IMR-90 (cell line): ENCODE data around the gene CLDN6. TPM values are rescaled to one million over a fixed set of nuclear protein-coding genes. Genes with fewer than 3 reads are reported as not detected.

Experiments
- ATAC-seq: fragments of 200-7000 bp; cut with Tn5 transposase; 2 replicates; pipeline ENCODE4 v1.9.1; 2020; ENCODE audit warnings: low read depth, mild to moderate bottlenecking, moderate library complexity
- BruUV-seq: library from RNA; stranded (reverse); fragments of 400-500 nt; replicated peaks from 2 replicates; lab custom pipeline; 2021; lab: Mats Ljungman, UMichigan
- CTCF ChIA-PET: fragments of 300-600 bp; formaldehyde crosslinking; extraction: SDS; loops from one replicate; lab custom pipeline; 2021; ENCODE audit warnings: antibody characterized with exemption; lab: Yijun Ruan, JAX
- POLR2A ChIA-PET: fragments of 300-600 bp; sonication (Branson Sonifier 250); formaldehyde crosslinking; loops from one replicate; lab custom pipeline; 2022; ENCODE audit warnings: antibody characterized with exemption; ENCODE audit not compliant: unreplicated experiment; lab: Charles Lee
- DNase-seq: peaks from one replicate; pipeline ENCODE4 v3.0.0; 2013
- H2AFZ ChIP-seq: replicated peaks from 2 replicates; pipeline ENCODE3; 2013; ENCODE audit warnings: low read length, mild to moderate bottlenecking; ENCODE audit not compliant: poor library complexity
- H2AK5ac ChIP-seq: 2 replicates; pipeline ENCODE4 v1.6.1; 2013; ENCODE audit warnings: low read depth, low read length, inconsistent platforms
- H2AK9ac ChIP-seq: replicated peaks from 2 replicates; pipeline ENCODE3; 2013; ENCODE audit warnings: mild to moderate bottlenecking, low read depth, low read length, moderate library complexity; ENCODE audit not compliant: poor library complexity
- H2BK120ac ChIP-seq: 2 replicates; pipeline ENCODE4 v1.6.1; 2013; ENCODE audit warnings: low read depth, low read length, inconsistent platforms
- H2BK15ac ChIP-seq: 3 replicates; pipeline ENCODE4 v1.6.1; 2013; ENCODE audit warnings: low read depth, low read length, inconsistent platforms
- H2BK20ac ChIP-seq: 2 replicates; pipeline ENCODE4 v1.6.1; 2013; ENCODE audit warnings: low read depth, mild to moderate bottlenecking, inconsistent platforms, low read length, moderate library complexity
- H2BK5ac ChIP-seq: 2 replicates; pipeline ENCODE4 v1.6.1; 2013; ENCODE audit warnings: mild to moderate bottlenecking, low read depth, low read length, inconsistent platforms; ENCODE audit not compliant: poor library complexity, severe bottlenecking
- H3K14ac ChIP-seq: replicated peaks from 2 replicates; pipeline ENCODE4 v1.6.1; 2013; ENCODE audit warnings: low read depth, low read length, inconsistent platforms
- H3K18ac ChIP-seq: 2 replicates; pipeline ENCODE4 v1.6.1; 2013; ENCODE audit warnings: low read depth, low read length, control low read depth
- H3K23ac ChIP-seq: 2 replicates; pipeline ENCODE4 v1.6.1; 2013; ENCODE audit warnings: low read depth, low read length, inconsistent platforms
- H3K27ac ChIP-seq: 2 replicates; pipeline ENCODE4 v1.5.1; 2013; ENCODE audit warnings: mild to moderate bottlenecking, control low read depth, low read length; ENCODE audit not compliant: insufficient read depth
- H3K27me3 ChIP-seq: 2 replicates; pipeline ENCODE4 v1.6.1; 2013; ENCODE audit warnings: low read length; ENCODE audit not compliant: control insufficient read depth, insufficient read depth
- H3K36me3 ChIP-seq: 2 replicates; pipeline ENCODE4 v1.6.1; 2013; ENCODE audit warnings: low read length, mixed read lengths; ENCODE audit not compliant: control insufficient read depth, insufficient read depth
- H3K4ac ChIP-seq: 2 replicates; pipeline ENCODE4 v1.6.1; 2013; ENCODE audit warnings: low read depth, low read length, inconsistent platforms
- H3K4me1 ChIP-seq: 2 replicates; pipeline ENCODE4 v1.6.1; 2013; ENCODE audit warnings: low read length, mixed read lengths; ENCODE audit not compliant: control insufficient read depth, insufficient read depth
- H3K4me2 ChIP-seq: 2 replicates; pipeline ENCODE4 v1.6.1; 2013; ENCODE audit warnings: low read depth, mild to moderate bottlenecking, control low read depth, low read length, moderate library complexity
- H3K4me3 ChIP-seq: 2 replicates; pipeline ENCODE4 v1.5.1; 2013; ENCODE audit warnings: low read depth, mild to moderate bottlenecking, control low read depth, low read length, moderate library complexity; ENCODE audit not compliant: insufficient read depth
- H3K56ac ChIP-seq: 2 replicates; pipeline ENCODE4 v1.6.1; 2013; ENCODE audit warnings: low read length, inconsistent platforms; ENCODE audit not compliant: insufficient read depth; ENCODE audit errors: extremely low read depth
- H3K79me1 ChIP-seq, 2 experiments: 2 replicates each; pipeline ENCODE4 v1.6.1; 2013; ENCODE audit warnings: low read length in 2 of 2, inconsistent platforms in 1 of 2, low read depth in 1 of 2
- H3K9ac ChIP-seq: 2 replicates; pipeline ENCODE4 v1.6.1; 2013; ENCODE audit warnings: low read depth, low read length, control low read depth
- H3K9me1 ChIP-seq: 2 replicates; pipeline ENCODE4 v1.6.1; 2013; ENCODE audit warnings: low read length, inconsistent platforms; ENCODE audit not compliant: insufficient read depth
- H3K9me3 ChIP-seq: 2 replicates; pipeline ENCODE4 v1.6.1; 2013; ENCODE audit warnings: low read length; ENCODE audit not compliant: control insufficient read depth, insufficient read depth
- H4K20me1 ChIP-seq: 2 replicates; pipeline ENCODE4 v1.6.1; 2013; ENCODE audit warnings: low read length, inconsistent platforms; ENCODE audit not compliant: insufficient read depth
- H4K5ac ChIP-seq: 2 replicates; pipeline ENCODE4 v1.6.1; 2013; ENCODE audit warnings: mild to moderate bottlenecking, low read depth, low read length, control low read depth
- H4K8ac ChIP-seq, 2 experiments: 2 replicates each; pipeline ENCODE4 v1.6.1; 2013; ENCODE audit warnings: low read depth in 2 of 2, low read length in 2 of 2, control low read depth in 1 of 2, inconsistent platforms in 1 of 2
- H4K91ac ChIP-seq: 2 replicates; pipeline ENCODE4 v1.6.1; 2013; ENCODE audit warnings: low read depth, low read length, inconsistent platforms; ENCODE audit not compliant: insufficient read depth
- BHLHE40 ChIP-seq: fragments of 150-350 bp; IDR thresholded peaks from 2 replicates; pipeline ENCODE4 v1.6.1; 2016; ENCODE audit warnings: mild to moderate bottlenecking, low read depth, low read length
- CHD1 ChIP-seq: IDR thresholded peaks from 2 replicates; pipeline ENCODE4 v1.6.1; 2012; ENCODE audit warnings: low read depth, low read length, improper control_type of control experiment
- FOS ChIP-seq: fragments of 150-350 bp; IDR thresholded peaks from 2 replicates; pipeline ENCODE4 v1.6.1; 2016; ENCODE audit warnings: low read depth, low read length
- MAFK ChIP-seq: IDR thresholded peaks from 2 replicates; pipeline ENCODE4 v1.6.1; 2012; ENCODE audit warnings: low read depth, low read length, improper control_type of control experiment
- MAZ ChIP-seq: IDR thresholded peaks from 2 replicates; pipeline ENCODE4 v1.6.1; 2012; ENCODE audit warnings: low read depth, mild to moderate bottlenecking, low read length, improper control_type of control experiment, moderate library complexity, borderline replicate concordance
- MXI1 ChIP-seq: IDR thresholded peaks from 2 replicates; pipeline ENCODE4 v1.6.1; 2012; ENCODE audit warnings: low read depth, mild to moderate bottlenecking, low read length, moderate library complexity, borderline replicate concordance
- NFE2L2 ChIP-seq: fragments of 150-350 bp; IDR thresholded peaks from 2 replicates; pipeline ENCODE4 v1.6.1; 2016; ENCODE audit warnings: low read depth, mild to moderate bottlenecking, low read length
- POLR2A ChIP-seq: IDR thresholded peaks from 2 replicates; pipeline ENCODE4 v1.6.1; 2012; ENCODE audit warnings: mild to moderate bottlenecking, low read depth, low read length
- RAD21 ChIP-seq: IDR thresholded peaks from 2 replicates; pipeline ENCODE4 v1.6.1; 2012; ENCODE audit warnings: low read length, improper control_type of control experiment
- RCOR1 ChIP-seq: IDR thresholded peaks from 2 replicates; pipeline ENCODE4 v1.6.1; 2012; ENCODE audit warnings: mild to moderate bottlenecking, low read length, improper control_type of control experiment; ENCODE audit not compliant: insufficient replicate concordance
- RFX5 ChIP-seq: IDR thresholded peaks from 2 replicates; pipeline ENCODE4 v1.8.0; 2012; ENCODE audit warnings: low read depth, mild to moderate bottlenecking, low read length, moderate library complexity
- SMC3 ChIP-seq: fragments of 150-350 bp; IDR thresholded peaks from 2 replicates; pipeline ENCODE4 v1.6.1; 2016; ENCODE audit warnings: low read depth, mild to moderate bottlenecking, antibody characterized with exemption, low read length, moderate library complexity
- WGBS, 2 experiments: methylation state at CpG; one replicate each; pipeline versions ENCODE4 v1.1.5 to v1.1.7; 2013; ENCODE audit warnings: missing lambda C conversion rate in 2 of 2; ENCODE audit not compliant: insufficient read length in 1 of 2; ENCODE audit errors: extremely low coverage in 2 of 2; 5-methylcytosine and 5-hydroxymethylcytosine counted together
- dilution Hi-C: fragments of 300-500 bp; cut with HindIII; formaldehyde crosslinking; loops from one replicate; pipeline ENCODE4 v1.14.3; 2018; ENCODE audit warnings: low sequenced_read_pairs; ENCODE audit not compliant: unreplicated experiment
- in situ Hi-C: fragments of 300-500 bp; cut with MboI; formaldehyde crosslinking; loops from 3 replicates; pipeline ENCODE4 v1.14.3; 2019; ENCODE audit warnings: low sequenced_read_pairs, inconsistent platforms, mixed read lengths
- intact Hi-C: fragments of 100-400 bp; cut with micrococcal nuclease; formaldehyde crosslinking; loops from 2 replicates; pipeline ENCODE4 v1.10.0; 2022
- polyA plus RNA-seq, 3 experiments: library from polyadenylated mRNA; depleted of rRNA; stranded (reverse); fragments of >200 nt; gene quantifications; 2 replicates each; pipeline ENCODE4 v1.2.3, GENCODE V29; 2012; ENCODE audit warnings: low replicate concordance in 1 of 3
- total RNA-seq: library from RNA; depleted of rRNA; stranded (reverse); fragments of >200 nt; gene quantifications from 2 replicates; pipeline ENCODE4 v1.2.3, GENCODE V29; 2012
- TF ChIP-seq, protein P1 (sequence below): conservative IDR thresholded peaks from 2 replicates; pipeline ENCODE4 v1.5.1; 2012; ENCODE audit warnings: mild to moderate bottlenecking, low read depth, low read length, improper control_type of control experiment
- TF ChIP-seq, protein P2 (sequence below): fragments of 150-350 bp; IDR thresholded peaks from 2 replicates; pipeline ENCODE4 v1.6.1; 2017; ENCODE audit warnings: mild to moderate bottlenecking, antibody characterized with exemption, low read length, low read depth
- TF ChIP-seq, protein P3 (sequence below): fragments of 150-350 bp; IDR thresholded peaks from 2 replicates; pipeline ENCODE4 v1.6.1; 2016; ENCODE audit warnings: low read depth, mild to moderate bottlenecking, low read length, moderate library complexity, borderline replicate concordance

CLDN6 gene
- total and polyA plus RNA-seq, 2 of the 4 experiments (the other 2 are of a cell fraction): 0.14 TPM; not detected in 1

DNA sequence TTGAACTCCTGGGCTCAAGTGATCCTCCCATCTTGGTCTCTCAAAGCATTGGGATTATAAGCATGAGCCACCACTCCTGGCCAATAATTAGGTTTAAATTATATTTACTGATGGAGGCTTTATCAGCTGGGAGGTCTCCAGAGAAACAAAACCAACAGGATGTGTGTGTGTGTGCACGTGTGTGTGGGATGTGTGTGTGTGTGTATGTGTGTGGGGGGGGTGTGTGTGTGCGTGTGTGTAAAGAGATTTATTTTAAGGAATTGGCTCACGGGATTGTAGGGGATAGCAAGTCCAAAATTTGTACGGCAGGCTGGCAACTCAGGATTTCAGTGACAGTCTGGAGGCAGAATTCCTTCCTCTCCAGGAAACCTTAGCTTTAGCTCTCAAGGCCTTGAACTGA lies 33.0 kb upstream of the CLDN6 start:
- in situ Hi-C loops (no loop called here), intact Hi-C loops (no loop called here), dilution Hi-C loops (no loop called here)
- DNase-seq (no peak), ATAC-seq (no peak)
- Histone ChIP-seq H3K4me3 (no peak overlapping the region), H3K4ac (no peak overlapping the region), H2AK5ac (no peak overlapping the region), H3K27ac (no peak overlapping the region), H4K5ac (no peak overlapping the region), H2AK9ac (no peak overlapping the region), H2BK20ac (no peak overlapping the region), H2BK15ac (no peak overlapping the region), H3K36me3 (no peaks in the 10 kb centered on the region), H3K9me1 (peaks cover 3% of the 10 kb centered on the region; the same call in 1 of the 2 replicates), H3K9me3 (no peaks in the 10 kb centered on the region), H3K9ac (no peak overlapping the region), H3K23ac (no peak overlapping the region), H2AFZ (no peak overlapping the region), H3K4me1 (no peaks in the 10 kb centered on the region; the same call in 1 of the 2 replicates), H2BK120ac (no peak overlapping the region), H4K8ac (no peak overlapping the region), H4K91ac (no peak overlapping the region), H3K14ac (no peak overlapping the region), H4K20me1 (no peaks in the 10 kb centered on the region), H3K18ac (no peak overlapping the region), H3K27me3 (peaks cover 44% of the 10 kb centered on the region), H3K4me2 (no peak overlapping the region), H3K79me1 (no peaks in the 10 kb centered on the region), H2BK5ac (no peak overlapping the region), H3K56ac (no peak overlapping the region)
- BruUV-seq: no TSS peak
- TF ChIP-seq RAD21: no peak
- no peak for TF ChIP-seq POLR2A
- no peak for TF ChIP-seq MXI1
- TF ChIP-seq NFE2L2: no peak
- TF ChIP-seq, protein P1, sequence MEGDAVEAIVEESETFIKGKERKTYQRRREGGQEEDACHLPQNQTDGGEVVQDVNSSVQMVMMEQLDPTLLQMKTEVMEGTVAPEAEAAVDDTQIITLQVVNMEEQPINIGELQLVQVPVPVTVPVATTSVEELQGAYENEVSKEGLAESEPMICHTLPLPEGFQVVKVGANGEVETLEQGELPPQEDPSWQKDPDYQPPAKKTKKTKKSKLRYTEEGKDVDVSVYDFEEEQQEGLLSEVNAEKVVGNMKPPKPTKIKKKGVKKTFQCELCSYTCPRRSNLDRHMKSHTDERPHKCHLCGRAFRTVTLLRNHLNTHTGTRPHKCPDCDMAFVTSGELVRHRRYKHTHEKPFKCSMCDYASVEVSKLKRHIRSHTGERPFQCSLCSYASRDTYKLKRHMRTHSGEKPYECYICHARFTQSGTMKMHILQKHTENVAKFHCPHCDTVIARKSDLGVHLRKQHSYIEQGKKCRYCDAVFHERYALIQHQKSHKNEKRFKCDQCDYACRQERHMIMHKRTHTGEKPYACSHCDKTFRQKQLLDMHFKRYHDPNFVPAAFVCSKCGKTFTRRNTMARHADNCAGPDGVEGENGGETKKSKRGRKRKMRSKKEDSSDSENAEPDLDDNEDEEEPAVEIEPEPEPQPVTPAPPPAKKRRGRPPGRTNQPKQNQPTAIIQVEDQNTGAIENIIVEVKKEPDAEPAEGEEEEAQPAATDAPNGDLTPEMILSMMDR: no peak
- TF ChIP-seq, protein P2, sequence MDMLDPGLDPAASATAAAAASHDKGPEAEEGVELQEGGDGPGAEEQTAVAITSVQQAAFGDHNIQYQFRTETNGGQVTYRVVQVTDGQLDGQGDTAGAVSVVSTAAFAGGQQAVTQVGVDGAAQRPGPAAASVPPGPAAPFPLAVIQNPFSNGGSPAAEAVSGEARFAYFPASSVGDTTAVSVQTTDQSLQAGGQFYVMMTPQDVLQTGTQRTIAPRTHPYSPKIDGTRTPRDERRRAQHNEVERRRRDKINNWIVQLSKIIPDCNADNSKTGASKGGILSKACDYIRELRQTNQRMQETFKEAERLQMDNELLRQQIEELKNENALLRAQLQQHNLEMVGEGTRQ: no peak
- no peak for TF ChIP-seq RFX5
- TF ChIP-seq CHD1: no peak
- no peak for TF ChIP-seq BHLHE40
- TF ChIP-seq SMC3: no peak
- no peak for TF ChIP-seq MAFK
- no peak for TF ChIP-seq RCOR1
- TF ChIP-seq MAZ: no peak
- TF ChIP-seq, protein P3, sequence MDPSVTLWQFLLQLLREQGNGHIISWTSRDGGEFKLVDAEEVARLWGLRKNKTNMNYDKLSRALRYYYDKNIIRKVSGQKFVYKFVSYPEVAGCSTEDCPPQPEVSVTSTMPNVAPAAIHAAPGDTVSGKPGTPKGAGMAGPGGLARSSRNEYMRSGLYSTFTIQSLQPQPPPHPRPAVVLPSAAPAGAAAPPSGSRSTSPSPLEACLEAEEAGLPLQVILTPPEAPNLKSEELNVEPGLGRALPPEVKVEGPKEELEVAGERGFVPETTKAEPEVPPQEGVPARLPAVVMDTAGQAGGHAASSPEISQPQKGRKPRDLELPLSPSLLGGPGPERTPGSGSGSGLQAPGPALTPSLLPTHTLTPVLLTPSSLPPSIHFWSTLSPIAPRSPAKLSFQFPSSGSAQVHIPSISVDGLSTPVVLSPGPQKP: no peak
- TF ChIP-seq FOS: no peak
- ChIA-PET POLR2A (no interaction called here), CTCF (no interaction called here)
- WGBS, 2 experiments: 78% methylated on average over 1 of the region's 4 CpGs; no CpG with 5 or more reads in 1 of the 2 experiments
